Transverse colon (tissue), 4 donors: ENCODE data around the gene ANTXR2.

ENCODE experiments used
- EP300 ChIP-seq: sonication (generic); formaldehyde crosslinking; IDR thresholded peaks from one replicate; pipeline ENCODE4 v1.6.1; 2017; ENCODE audit warnings: antibody characterized with exemption, low read depth
- POLR2A ChIP-seq: fragments of 450-650 bp; IDR thresholded peaks from one replicate; pipeline ENCODE4 v1.6.1; 2016; ENCODE audit warnings: antibody characterized with exemption, mild to moderate bottlenecking, moderate library complexity
- POLR2AphosphoS5 ChIP-seq, 3 donors: sonication (generic); formaldehyde crosslinking; IDR thresholded peaks; one replicate each; pipeline ENCODE4 v1.6.1; 2016; ENCODE audit warnings: antibody characterized with exemption in 3 of 3
- TF ChIP-seq, protein P1 (sequence below), 5 experiments: fragments of 200-600 bp in 3 of 5; fragments of 450-650 bp in 2 of 5; sonication (generic) in 3 of 5; IDR thresholded peaks; 1 replicate in 2 of 5; 2 replicates in 3 of 5; pipeline ENCODE4 v1.5.1; 2016 to 2017; ENCODE audit warnings: antibody characterized with exemption in 5 of 5, inconsistent platforms in 3 of 5, mild to moderate bottlenecking in 2 of 5, moderate library complexity in 1 of 5

DNA sequence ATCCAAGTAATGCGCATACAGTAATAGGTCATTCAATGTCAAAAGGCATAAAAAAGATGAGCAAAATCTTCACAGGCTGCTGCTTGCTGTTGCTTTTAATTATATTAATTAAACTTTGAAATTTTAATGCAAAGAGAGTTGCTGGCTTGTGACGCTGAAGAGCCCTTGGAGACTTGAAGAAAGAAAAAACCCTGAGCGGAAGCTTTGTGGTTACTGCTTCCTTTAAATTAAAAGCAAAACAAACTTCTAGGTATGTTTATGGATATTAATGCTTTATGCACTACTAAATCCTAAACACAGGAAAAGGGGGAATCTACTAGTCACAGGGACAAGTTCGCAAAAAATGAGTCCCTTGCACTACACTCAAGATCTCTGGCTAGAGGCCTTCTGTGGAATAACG is 166.7 kb downstream of the ANTXR2 start:
- TF ChIP-seq, protein P1, sequence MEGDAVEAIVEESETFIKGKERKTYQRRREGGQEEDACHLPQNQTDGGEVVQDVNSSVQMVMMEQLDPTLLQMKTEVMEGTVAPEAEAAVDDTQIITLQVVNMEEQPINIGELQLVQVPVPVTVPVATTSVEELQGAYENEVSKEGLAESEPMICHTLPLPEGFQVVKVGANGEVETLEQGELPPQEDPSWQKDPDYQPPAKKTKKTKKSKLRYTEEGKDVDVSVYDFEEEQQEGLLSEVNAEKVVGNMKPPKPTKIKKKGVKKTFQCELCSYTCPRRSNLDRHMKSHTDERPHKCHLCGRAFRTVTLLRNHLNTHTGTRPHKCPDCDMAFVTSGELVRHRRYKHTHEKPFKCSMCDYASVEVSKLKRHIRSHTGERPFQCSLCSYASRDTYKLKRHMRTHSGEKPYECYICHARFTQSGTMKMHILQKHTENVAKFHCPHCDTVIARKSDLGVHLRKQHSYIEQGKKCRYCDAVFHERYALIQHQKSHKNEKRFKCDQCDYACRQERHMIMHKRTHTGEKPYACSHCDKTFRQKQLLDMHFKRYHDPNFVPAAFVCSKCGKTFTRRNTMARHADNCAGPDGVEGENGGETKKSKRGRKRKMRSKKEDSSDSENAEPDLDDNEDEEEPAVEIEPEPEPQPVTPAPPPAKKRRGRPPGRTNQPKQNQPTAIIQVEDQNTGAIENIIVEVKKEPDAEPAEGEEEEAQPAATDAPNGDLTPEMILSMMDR (IDR thresholded peaks at IDR 0.05), result no peak
- no peak for TF ChIP-seq POLR2A
- TF ChIP-seq EP300, result no peak
- TF ChIP-seq POLR2AphosphoS5 (IDR thresholded peaks at IDR 0.05), result no peak
